Activated effector memory CD4-positive, alpha-beta T cell treated with Interleukin-2 at 50 U/mL for 16 hours (primary cell): ENCODE measurements around the gene NFKBIA.
"Not testable (repeated sequence)": the region's sequence is repeated elsewhere in the genome, so short reads cannot be mapped to it uniquely, and the experiment has no call there.

Source experiments
- DNase-seq: peaks from one replicate; pipeline ENCODE4 v3.0.0-alpha.2; 2020

The NFKBIA gene

DNA sequence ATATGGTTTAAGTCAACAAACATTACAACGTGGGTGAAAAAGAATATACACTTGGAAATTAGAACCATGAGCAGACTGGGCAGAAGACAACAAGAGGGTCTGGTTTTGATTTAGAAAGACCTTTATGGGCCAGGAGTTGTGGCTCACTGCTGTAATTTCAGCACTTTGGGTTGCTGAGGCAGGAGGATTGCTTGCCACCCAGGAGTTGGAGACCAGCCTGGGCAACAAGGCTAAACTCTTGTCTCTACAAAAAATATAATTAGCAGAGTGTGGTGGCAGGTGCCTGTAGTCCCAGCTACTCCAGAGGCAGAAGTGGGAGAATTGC lies 2.7 kb upstream of the NFKBIA start:
- DNase-seq, result no peak

DNA sequence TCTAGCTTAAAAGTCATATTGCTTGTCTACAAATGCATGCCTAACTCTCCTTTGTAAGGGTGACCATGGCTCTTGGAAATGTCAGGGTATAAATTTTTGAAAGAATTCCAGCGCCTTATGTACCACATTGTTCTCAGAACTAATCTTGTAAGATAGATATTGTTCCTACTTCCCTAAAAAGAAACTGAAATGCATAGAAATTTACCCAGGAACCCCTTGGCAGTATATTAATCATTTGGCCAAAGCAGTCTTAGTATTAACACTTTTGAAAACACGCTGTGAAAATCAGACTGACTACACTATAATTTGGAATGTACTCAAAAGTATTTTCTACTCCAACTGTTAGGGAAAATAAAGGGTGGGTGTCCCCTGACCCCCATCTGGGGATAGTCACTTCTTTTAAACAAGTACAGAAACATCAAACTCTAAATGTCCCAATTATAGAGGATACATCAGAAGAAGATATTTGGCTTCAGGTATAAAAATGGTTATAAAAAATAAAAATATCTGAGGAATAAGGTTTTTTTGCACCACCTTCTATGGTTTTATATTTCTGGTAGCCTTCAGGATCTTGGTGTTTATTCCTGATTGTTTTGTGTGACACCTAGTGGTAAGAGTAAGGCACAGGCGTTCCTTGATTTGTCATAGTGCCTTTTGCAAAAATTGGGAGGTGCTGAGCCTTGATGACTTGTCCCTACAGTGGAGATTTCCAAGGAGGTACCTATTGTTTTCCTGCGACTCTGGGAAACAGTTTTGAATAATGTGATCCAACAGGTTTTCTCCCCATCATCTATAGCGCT lies 2.2 kb upstream of the NFKBIA start:
- DNase-seq, result no peak

DNA sequence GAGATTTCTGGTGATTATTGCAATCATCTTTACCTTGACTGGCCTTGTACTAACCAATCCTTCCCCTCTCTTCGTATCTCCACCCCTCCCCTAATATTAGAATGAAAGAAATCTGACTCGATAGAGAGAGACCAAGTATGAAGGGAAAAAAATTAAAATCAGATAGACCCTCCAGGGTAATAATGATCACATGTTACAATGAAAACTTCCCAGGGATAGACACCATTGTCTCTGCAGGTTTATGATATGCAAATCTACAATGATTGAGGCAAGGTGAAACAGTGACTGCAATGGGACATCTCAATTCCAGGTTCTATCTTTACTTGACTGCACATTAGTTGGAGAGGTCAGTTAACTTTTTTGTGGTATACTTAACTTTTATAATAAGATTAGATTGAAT lies 1.5 kb upstream of the NFKBIA start:
- DNase-seq, result no peak

DNA sequence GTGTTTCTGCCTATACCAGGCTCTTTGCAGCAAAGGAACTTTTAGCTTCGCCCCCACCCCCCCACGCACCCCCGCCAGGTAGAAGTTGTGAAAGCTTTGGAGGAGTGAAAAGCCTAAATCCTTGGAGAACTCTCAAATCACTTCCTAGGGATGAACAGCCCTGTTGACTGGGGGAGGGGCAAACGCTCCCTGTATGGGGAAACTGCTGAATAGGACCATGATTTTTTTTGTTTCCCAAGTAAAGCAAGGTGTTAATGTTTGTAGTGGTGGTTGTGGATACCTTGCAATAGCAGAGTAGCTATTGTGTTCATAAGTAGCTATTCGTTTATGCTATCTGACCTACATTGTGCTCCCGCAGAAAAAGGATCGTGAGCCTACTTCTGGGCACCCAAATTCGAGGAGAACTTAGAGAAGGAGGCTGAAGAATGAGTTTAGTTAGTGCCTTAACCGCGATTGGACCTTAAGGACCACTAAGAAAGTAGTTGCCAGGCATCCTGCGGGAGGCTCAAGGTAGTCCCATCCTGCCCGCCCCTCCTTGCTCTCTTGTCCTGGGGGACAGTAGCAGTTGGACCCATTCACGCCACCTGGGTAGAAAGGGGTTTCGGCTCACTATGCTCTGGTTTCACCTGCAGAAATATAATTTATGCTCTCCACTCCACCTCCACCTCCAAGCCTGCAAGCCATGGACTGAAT lies 901 bp upstream of the NFKBIA start:
- no peak for DNase-seq

DNA sequence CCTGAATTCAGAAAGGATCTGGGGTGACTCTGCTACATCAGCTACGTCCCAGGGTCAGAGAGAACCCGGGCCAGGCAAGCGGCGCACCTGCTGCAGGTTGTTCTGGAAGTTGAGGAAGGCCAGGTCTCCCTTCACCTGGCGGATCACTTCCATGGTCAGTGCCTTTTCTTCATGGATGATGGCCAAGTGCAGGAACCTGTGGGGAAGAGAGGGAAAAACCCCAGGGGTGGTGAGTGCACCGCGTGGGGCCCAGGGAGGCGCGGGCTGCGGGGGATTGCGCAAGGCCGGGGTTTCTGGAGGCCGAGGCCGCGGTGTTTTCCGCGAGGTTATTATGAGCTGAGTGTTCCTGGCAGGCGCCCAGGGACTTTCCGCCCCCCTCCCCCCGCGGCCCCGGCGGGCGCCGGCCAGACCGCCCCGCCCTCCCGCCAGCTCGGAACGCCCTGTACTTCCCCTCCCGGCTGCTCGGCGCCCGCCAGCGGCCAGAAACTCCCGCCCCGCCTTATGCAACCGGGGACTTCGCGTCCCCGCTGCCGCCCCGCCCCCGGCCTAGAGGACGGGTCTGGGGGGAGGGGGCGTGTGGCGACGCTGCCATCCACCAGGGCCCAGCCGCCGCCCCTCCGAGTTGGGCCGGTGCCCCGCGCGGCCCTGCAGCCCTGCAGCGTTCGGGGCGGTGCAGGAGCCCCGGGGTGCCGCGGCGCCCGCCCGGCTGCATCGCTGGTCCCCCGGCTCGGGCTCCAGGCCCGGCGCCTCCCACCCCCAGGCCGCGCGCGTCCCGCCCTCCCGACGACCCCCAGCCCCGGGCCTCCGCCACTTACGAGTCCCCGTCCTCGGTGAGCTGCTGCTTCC lies 723 bp downstream of the NFKBIA start:
- DNase-seq, result peak; percentile 93

DNA sequence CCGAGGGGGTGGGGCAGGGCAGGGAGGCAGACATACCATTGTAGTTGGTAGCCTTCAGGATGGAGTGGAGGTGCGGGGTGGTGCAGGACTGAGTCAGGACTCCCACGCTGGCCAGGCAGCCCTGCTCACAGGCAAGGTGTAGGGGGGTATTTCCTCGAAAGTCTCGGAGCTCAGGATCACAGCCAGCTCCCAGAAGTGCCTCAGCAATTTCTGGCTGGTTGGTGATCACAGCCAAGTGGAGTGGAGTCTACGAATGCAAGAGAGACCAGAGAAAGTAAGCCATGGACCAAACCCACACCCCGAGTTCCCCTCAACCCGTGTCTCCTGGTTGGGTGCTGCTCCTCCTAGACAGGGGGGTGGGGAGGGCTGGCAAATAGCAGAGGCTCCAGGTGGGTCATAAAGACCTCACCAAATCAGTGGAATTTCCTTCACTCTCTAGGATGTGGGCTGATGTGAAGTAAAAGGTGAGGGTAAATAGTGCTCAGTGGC lies 1.4 kb downstream of the NFKBIA start:
- DNase-seq, result no peak

DNA sequence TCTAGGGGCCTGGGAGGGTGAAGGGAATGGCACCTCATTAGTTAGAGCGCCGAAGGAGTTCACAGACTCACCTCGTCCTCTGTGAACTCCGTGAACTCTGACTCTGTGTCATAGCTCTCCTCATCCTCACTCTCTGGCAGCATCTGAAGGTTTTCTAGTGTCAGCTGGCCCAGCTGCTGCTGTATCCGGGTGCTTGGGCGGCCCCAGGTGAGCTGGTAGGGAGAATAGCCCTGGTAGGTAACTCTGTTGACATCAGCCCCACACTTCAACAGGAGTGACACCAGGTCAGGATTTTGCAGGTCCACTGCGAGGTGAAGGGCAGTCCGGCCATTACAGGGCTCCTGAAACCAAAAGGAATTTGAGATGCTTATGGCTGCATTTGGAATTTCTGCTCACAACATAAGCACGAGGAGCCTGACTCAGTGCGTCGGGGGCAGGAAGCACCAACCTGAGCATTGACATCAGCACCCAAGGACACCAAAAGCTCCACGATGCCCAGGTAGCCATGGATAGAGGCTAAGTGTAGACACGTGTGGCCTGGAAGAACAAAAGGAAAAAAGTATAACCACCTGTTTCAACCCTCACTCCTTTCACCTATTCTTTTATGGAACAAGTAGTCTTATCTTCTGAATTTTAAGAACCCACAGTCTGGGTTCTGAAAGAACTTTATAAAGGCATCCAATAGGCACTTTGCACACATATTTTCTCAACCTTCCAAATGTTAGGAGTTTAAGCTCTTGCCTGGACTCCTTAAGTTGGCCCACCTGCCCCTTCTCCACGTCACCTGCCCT lies 2.0 kb downstream of the NFKBIA start:
- DNase-seq, result peak; percentile 39

DNA sequence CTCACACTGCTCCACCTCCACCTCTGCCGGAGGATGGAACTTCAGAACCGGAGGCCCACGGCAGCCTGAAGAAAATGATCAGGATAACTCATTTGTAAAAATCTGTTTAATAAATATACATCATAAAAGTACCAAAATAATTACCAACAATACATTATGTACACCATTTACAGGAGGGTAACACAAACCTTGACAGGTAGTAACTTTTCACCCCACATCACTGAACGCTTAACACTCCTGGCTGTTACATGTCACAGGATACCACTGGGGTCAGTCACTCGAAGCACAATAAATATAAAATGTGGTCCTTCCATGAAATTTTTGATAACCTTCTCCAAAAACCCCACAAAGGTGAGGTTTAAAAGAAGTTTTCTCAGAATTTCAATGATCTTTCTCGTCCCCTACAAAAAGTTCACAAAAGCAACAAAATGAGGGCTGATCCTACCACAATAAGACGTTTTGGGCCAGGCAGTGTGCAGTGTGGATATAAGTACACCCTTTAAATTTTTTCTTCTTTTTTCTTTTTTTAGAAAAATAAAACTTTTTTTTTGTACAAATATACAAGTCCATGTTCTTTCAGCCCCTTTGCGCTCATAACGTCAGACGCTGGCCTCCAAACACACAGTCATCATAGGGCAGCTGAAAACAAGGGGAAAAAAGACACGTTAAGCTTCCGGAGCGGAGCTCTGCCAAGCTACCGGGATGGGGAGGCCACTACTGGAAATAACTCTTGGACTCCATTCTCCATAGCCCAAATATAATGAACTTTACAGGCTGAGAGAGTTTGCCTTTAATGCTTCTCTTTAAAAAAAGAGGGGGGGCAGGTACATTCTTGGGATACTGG lies 2.9 kb downstream of the NFKBIA start:
- DNase-seq, result no peak

DNA sequence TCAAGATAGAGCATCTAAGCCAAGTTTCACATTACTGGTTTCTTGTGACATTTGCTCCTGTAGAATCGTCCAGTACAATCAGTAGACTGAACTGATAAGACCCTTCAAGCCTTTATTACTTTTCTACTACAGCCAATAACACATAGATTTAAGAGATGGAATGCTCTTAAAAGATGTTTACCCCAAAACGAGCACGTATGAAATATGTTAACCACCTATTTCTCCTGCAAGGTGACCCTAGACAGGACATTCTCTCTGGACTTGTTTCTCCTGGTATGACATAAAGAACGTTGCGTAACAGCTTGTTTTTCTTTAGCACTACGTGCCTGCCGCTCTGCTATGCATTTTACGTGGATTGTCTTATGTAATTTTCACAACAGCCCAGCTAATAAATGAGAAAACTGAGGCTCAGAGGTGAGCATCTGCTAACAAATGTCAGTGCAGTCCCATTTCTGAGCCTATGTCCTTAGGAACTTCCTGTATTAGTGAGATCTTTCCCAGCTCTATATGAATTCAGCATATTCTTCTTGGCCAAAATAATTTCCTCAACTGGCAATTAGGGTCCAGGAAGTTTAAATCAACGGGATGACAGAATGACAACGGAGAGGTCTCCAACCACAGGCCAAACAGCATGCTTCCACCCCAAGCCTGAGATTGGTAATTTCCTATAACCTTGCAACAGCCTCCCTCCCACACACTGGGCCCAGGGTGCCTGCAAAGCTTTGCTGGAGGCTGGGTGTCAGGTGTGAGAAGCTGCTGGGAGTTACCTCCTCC lies 3.7 kb downstream of the NFKBIA start:
- DNase-seq, result no peak

DNA sequence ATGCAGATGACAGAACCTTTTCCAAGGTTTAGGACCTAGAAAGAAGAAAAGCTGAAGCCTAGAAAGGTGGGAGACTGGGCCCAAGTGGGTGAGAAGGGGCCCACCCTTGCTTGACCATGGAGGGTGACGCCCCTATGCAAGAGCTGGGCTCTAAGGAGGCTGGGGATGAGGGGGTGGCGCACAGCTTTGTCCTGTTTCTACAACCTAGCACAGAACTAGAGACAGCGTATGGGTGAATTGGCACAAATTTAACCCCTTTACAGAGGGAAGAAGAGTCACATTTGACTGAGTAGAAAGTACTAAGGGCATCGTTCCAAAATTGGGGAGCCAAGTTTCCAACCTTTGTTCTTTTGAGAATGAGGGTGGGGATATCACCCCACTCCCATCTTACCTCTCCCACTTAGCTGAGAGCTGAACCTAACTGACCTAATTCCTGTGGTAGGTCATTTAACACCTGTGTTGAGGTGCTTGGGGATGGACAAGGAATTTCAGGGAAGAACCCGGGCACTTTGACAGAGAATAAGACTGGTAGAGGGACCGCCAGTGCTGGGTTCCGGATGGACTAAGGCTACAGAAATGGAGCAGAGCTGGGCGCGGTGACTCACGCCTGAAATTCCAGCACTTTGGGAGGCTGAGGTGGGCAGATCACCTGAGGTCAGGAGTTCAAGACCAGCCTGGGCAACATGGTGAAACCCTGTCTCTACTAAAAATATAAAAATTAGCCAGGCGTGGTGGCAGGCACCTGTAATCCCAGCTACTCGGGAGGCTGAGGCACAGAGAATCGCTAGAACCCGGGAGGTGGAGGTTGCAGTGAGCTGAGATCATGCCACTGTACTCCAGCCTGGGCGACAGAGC lies 5.2 kb downstream of the NFKBIA start:
- no peak for DNase-seq

DNA sequence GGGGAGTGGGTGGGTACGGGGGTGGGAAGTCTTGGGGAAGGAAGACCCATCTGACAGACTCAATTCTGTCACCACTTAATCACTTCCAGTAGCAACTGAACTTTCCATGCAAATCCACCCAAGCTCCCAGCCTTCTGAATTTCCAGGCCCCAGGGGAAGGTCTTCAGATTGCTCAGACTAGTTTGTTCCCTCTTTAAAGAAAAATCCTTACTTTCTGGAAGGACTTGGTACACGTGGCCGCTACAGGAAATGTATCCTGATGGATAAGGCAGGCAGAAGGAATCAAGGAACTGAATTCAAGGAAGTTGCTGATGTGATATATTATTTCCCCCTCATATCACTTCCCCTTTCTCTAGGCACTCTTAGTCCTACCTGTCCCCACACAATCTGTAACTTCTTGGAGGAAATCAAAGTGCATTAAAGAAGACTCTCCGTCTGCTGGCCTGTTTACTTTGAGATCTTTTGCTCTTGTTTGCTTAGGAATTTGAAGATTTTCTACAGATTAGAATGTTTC lies 6.4 kb downstream of the NFKBIA start:
- no peak for DNase-seq

DNA sequence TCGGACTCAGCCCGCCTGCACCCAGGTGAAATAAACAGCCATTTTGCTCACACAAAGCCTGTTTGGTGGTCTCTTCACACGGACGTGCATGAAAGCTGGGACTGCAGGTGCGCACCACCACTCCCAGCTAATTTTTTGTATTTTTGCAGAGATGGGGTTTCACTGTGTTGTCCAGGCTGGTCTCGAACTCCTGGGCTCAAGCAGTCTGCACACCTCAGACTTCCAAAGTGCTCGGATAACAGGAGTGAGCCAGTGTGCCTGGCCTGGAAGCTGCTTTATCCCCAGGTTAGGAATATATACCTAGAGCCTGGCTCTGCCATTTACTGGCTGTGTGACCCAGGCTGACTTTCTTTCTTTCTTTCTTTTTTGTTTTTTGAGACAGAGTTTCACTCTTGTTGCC lies 7.9 kb downstream of the NFKBIA start:
- DNase-seq, result not testable (repeated sequence)

DNA sequence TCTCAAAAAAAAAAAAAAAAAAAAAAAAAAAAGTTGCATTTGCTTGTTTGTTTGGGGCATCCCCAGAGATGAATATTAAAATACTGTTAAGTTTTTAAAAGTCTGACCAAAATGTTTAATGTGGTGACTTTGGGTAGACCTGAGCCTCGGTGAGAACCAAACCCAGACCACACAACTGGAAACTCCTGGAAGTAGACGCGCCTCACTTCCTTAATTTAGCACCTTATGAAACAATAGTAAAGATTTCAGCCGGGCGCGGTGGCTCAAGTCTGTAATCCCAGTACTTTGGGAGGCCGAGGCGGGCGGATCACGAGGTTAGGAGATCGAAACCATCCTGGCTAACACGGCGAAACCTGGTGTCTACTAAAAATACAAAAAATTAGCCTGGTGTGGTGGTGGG lies 9.3 kb downstream of the NFKBIA start:
- DNase-seq, result no peak

DNA sequence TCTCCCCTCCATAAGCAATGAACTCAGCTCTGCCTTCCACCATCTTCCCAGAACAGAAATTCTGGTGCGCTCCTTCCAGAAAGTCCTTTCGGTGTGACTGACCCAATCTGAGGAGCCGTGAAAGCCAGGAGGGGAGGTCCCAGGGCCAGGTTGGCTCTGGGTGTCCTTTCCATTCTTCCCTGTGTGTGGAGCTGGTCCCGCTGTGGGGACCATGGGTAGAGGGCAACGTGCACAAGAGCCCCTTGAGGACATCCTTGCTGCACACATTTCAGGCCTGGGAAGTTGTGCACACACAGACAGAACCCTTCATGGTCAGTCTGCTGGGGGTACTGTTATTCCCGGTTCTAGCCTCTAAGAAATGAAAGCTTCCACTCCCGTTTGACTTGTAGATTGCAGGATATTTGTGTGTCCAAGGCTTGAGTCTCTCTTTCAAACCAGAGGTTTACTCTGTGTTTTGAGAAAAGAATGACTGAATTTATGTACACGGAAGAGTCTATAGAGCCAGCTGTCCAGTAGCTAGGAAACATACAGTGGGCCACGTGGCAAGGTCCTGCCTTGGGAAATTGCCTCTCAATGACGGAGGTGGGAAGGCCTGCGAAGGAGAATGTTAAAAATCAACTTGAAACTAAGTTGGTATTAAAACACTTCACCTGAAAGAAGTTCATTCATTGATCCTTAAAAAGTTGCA lies 10.1 kb downstream of the NFKBIA start:
- no peak for DNase-seq

DNA sequence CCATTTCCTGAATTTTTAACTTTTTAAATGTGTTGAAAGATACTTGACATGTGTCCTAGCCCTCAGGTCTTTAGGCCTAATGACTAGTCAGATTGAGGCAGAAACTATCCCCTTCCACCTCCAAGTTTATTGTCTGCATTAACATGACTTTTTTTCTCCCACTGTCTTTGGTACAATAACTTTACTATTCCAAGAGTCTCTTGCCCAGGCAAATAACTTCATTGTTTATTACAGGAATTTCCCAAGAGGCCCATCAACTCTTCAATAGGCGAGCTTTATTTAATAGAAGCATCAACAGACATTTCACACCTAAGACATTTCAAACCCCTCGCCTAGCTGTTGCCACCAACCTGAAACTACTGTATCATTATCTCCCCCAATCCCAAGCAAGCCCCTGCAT lies 10.7 kb downstream of the NFKBIA start:
- no peak for DNase-seq

DNA sequence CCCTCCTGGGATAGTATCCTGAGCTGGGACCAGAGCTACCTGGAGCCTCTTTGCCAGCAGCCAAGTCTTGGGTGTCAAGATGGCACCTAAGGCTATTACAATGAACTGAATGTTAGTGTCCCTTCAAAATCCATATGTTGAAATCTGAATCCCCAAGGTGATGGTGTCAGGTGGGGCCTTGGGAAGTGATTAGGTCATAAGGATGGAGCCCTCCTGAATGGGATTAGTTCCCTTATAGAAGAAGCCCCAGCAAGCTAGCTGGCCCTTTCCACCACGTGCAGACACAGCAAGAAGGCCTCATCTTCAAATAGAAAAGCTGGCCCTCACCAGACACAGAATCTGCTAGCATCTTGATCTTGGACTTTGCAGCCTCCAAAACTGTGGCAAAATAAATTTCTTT lies 12.4 kb downstream of the NFKBIA start:
- no peak for DNase-seq

DNA sequence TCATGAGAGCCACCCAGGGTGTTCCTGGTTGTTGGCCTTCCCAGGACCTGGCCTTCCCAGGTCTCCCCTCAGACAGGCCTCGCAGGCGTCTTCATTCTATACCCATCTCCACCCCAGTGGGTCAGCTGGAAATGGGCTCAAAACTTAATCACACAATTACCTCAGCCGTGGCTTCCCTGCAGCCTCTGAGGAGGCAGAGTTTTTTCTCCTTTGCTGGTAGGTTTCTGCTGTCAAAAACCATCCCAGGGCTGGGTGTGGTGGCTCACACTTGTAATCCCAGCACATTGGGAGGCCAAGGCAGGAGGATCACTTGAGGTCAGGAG lies 13.2 kb downstream of the NFKBIA start:
- DNase-seq, result no peak

DNA sequence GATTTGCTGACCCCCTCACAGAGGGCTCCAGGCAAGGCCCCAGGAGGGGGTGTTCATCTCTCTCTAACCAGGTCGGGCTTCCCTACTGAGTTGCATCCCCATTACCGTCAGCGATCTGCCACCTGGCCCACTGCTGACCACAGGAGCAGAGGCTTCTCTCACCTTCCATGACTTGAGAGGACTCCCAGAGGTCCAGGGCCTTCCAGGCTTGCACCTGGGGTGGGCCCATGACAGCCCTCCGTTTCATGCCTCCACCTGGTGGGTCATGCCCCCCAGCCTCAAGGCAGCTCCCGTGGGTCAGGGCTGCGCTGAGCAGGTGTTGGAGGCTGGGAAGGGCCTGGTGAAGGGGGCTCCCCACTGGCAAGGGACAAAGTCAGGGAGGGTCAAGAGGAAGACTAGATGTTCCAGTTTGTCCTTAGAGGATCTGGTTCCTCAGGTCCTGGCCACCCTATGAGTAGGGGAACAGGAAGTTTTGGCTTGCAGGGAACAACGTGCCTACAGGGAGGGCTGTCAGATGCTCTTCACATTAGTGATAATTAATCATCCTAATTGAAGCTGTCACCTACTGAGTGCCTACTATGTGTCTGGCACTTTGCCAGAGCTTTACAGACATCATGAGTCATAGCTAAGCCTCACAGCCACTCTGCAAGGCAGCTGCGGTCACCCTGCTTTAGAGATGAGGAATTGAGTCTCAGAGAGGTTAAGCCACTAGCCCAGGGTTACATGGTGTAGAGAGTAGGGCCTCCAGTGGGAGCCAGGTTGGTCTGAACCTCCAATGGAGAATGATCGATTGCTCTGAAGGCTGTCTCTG lies 13.8 kb downstream of the NFKBIA start:
- DNase-seq, result no peak

DNA sequence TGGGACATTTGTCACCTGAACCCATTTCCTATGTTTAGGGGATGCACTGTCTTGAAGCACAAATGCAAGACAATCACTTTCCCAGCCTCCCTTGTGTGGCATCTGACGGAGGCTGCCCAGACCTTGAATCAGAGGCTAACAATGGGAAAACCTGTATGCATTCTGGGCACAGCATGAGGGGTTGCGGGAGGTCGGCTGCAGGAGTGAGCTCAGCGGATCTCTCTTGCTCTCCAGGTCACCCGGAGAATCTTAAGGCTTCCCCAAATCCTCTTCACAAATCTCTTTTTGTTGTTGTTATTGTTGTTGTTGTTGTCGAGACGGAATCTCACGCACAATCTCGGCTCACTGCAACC lies 15.3 kb downstream of the NFKBIA start:
- no peak for DNase-seq
